Adrenal gland (tissue), 12 donors: ENCODE data around the gene HNRNPUL1. TPM values are rescaled to one million over a fixed set of nuclear protein-coding genes. Genes with fewer than 3 reads are reported as not detected.
A peak's percentile ranks its signal among the peaks of the same experiment; 100 is the strongest.
"Not testable (repeated sequence)": the region's sequence is repeated elsewhere in the genome, so short reads cannot be mapped to it uniquely, and the experiment has no call there.

Source experiments
- DNase-seq, 7 donors: peaks; one replicate each; pipeline ENCODE4 v3.0.0-alpha.2; 2019 to 2020
- H3K27ac ChIP-seq, 5 donors: fragments of 200-600 bp; sonication (generic) in 4 of 5; 1 replicate in 3 of 5; 2 replicates in 2 of 5; pipeline versions ENCODE4 v1.5.1 to v1.8.0; 2016 to 2020; ENCODE audit warnings: mild to moderate bottlenecking in 1 of 5
- H3K27me3 ChIP-seq: fragments of 200-600 bp; 2 replicates; pipeline ENCODE4 v1.8.0; 2021
- H3K36me3 ChIP-seq, 2 donors: fragments of 200-600 bp; replicated peaks in 1 of 2; 1 replicate in 1 of 2; 2 replicates in 1 of 2; pipeline versions ENCODE4 v1.5.1 to v1.8.0; 2018 to 2022
- H3K4me1 ChIP-seq, 2 donors: fragments of 200-600 bp; replicated peaks in 1 of 2; 1 replicate in 1 of 2; 2 replicates in 1 of 2; pipeline versions ENCODE4 v1.5.1 to v1.8.0; 2018 to 2021
- H3K4me3 ChIP-seq, 4 donors: fragments of 200-600 bp; sonication (generic) in 3 of 4; one replicate each; pipeline ENCODE4 v1.5.1; 2016 to 2018
- H3K9me3 ChIP-seq, 3 donors: fragments of 200-600 bp; sonication (generic) in 1 of 3; replicated peaks in 1 of 3; 1 replicate in 2 of 3; 2 replicates in 1 of 3; pipeline versions ENCODE4 v1.5.1 to v1.8.0; 2016 to 2021
- POLR2A ChIP-seq, 2 donors: fragments of 450-650 bp; IDR thresholded peaks; one replicate each; pipeline ENCODE4 v1.6.1; 2017; ENCODE audit warnings: antibody characterized with exemption in 2 of 2, mild to moderate bottlenecking in 2 of 2, moderate library complexity in 1 of 2
- WGBS, 4 donors: extraction: QIAGEN DNeasy Blood & Tissue Kit in 2 of 4; methylation state at CpG; one replicate each; pipeline versions ENCODE4 v1.1.5 to v1.1.7; 2013 to 2017; 5-methylcytosine and 5-hydroxymethylcytosine counted together
- intact Hi-C, 2 donors: fragments of 100-400 bp; cut with DNase I; formaldehyde crosslinking; loops; one replicate each; pipeline versions ENCODE4 v1.14.1 to v1.15.0; 2022 to 2023
- polyA plus RNA-seq, 3 donors: library from polyadenylated mRNA; stranded (reverse); fragments of 200-250 nt in 2 of 3; fragments of 350-450 nt in 1 of 3; fragmentation: Illumina TruSeq in 1 of 3; extraction: RNeasy Lipid Tissue Mini Kit (QIAGEN cat#74804) in 1 of 3; gene quantifications; one replicate each; pipeline ENCODE4 v1.2.3, GENCODE V29; 2013 to 2014
- total RNA-seq, 9 donors: library from RNA; depleted of rRNA in 4 of 9; stranded (reverse); fragments of >200 nt in 4 of 9; fragments of 120-200 nt in 1 of 9; fragmentation: NEBNext Ultra II Directional in 1 of 9; extraction: Animal tissue kit (Norgen Biotek cat#: 25700) in 1 of 9; gene quantifications; one replicate each; pipeline versions ENCODE4 v1.1.0 to v1.2.4, GENCODE V29; 2013 to 2023
- TF ChIP-seq, protein P1 (sequence below), 6 experiments: fragments of 450-650 bp in 4 of 6; fragments of 200-600 bp in 2 of 6; sonication (generic) in 1 of 6; IDR thresholded peaks; 1 replicate in 5 of 6; 2 replicates in 1 of 6; pipeline versions ENCODE4 v1.5.1 to v1.8.0; 2016 to 2021; ENCODE audit warnings: antibody characterized with exemption in 6 of 6, mild to moderate bottlenecking in 2 of 6, moderate library complexity in 1 of 6
- donor health status: healthy with polysubstance abuse.
- donor health status: Bipolar disorder and iron deficiency.
- donor health status: DM: yes; HTN: yes; CAD: no.
- donor health status: DM: no; HTN: no; CAD: no.
- donor health status: DM: no; HTN: no; CAD: no.
- donor health status: DM: yes; HTN: yes; CAD: no.

The HNRNPUL1 gene
- total and polyA plus RNA-seq, 12 donors, result 55.8 to 175 (median 142) TPM

DNA sequence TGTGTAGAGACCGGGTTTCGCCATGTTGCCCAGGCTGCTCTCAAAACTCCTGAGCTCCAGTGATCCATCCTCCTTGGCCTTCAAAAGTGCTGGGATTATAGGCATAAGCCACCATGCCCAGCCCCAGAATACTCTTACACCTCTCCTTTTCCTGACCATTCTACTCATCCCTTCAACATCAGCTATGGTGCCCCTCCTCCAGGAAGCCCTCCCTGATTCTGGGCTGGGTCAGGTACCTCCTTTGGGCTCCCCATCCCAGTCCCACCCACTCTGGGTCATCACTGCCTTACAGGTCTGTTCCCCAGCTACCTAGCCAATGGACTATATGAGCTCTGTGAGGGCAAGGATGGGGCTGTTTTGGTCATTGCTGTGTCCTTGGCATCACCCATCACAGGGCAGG, 80.0 kb downstream of the HNRNPUL1 start:
- H3K4me1 ChIP-seq, result no peaks in the 10 kb centered on the region
- no peak for DNase-seq
- TF ChIP-seq POLR2A (IDR thresholded peaks at IDR 0.05), result no peak
- TF ChIP-seq, protein P1, sequence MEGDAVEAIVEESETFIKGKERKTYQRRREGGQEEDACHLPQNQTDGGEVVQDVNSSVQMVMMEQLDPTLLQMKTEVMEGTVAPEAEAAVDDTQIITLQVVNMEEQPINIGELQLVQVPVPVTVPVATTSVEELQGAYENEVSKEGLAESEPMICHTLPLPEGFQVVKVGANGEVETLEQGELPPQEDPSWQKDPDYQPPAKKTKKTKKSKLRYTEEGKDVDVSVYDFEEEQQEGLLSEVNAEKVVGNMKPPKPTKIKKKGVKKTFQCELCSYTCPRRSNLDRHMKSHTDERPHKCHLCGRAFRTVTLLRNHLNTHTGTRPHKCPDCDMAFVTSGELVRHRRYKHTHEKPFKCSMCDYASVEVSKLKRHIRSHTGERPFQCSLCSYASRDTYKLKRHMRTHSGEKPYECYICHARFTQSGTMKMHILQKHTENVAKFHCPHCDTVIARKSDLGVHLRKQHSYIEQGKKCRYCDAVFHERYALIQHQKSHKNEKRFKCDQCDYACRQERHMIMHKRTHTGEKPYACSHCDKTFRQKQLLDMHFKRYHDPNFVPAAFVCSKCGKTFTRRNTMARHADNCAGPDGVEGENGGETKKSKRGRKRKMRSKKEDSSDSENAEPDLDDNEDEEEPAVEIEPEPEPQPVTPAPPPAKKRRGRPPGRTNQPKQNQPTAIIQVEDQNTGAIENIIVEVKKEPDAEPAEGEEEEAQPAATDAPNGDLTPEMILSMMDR (IDR thresholded peaks at IDR 0.05), result no peak
- no peak overlapping the region for H3K27ac ChIP-seq
- H3K27me3 ChIP-seq, result no peaks in the 10 kb centered on the region
- WGBS, 4 donors, result 96 to 100% (median 100%) methylated on average over 2 of the region's 2 CpGs
- intact Hi-C loops, result no loop called here
- peaks cover 0 to 45% of the 10 kb centered on the region in 2 donors for H3K36me3 ChIP-seq
- no peaks in the 10 kb centered on the region for H3K9me3 ChIP-seq
- no peak overlapping the region for H3K4me3 ChIP-seq

DNA sequence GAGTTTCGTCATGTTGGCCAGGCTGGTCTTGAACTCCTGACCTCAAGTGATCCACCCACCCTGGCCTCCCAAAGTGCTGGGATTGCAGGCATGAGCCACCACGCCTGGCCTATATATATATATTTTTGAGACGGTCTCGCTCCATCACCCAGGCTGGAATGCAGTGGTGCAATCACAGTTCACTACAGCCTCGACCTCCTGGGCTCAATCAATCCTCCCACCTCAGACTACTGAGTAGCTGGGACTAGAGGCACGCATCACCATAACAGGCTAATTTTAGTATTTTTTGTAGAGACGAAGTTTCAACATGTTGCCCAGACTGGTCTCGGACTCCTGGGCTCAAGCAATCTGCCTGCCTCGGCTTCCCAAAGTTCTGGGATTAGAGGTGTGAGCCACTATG, 82.7 kb downstream of the HNRNPUL1 start:
- H3K4me1 ChIP-seq, result peaks cover 7 to 16% of the 10 kb centered on the region in 2 donors
- DNase-seq, H3K27me3 ChIP-seq, H3K4me3 ChIP-seq, intact Hi-C loops, H3K27ac ChIP-seq, H3K9me3 ChIP-seq: not testable (repeated sequence)
- peaks cover 0 to 40% of the 10 kb centered on the region in 2 donors for H3K36me3 ChIP-seq
- WGBS, 4 donors, result 84 to 96% (median 89%) methylated on average over 9 of the region's 9 CpGs

DNA sequence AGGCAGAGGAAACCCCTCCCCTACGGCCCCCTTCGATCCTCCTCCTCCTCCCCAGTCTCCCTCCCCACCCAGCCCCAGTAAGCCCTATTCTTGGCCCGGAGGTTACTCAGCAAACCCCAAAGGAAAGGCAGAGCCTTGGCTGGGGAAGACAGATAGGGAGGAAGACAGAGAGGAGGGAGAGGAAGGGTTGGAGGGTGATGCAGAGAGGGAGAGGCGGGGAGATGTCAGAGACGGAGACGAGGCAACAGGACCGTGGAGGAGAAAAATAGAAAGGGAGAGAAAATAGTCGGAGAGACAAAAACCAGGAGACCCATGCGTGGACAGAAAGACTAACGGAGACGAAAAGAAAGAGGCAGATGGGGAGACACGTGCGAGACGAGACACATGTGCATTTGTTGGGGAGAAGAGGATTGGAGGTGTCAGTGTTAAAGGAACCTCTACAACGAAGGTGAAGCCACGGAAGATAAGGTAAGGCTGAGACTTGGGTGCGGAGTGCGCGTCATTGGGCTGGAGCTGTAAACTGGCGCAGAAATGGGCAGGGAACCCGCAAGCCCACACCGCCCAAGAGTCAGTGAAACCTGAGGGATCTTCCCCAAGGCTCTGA, 86.7 kb downstream of the HNRNPUL1 start:
- DNase-seq, result peak in 1 of 7 donors; percentile 37
- Histone ChIP-seq H3K27me3 (no peaks in the 10 kb centered on the region), H3K27ac (peak overlapping the region in 1 of 5 donors; percentile 46), H3K36me3 (peaks cover 0 to 21% of the 10 kb centered on the region in 2 donors), H3K9me3 (no peaks in the 10 kb centered on the region), H3K4me1 (peaks cover 17 to 29% of the 10 kb centered on the region in 2 donors), H3K4me3 (peak overlapping the region in 2 of 4 donors; percentile 50 to 74)
- TF ChIP-seq, protein P1 (IDR thresholded peaks at IDR 0.05), result no peak
- no peak for TF ChIP-seq POLR2A (IDR thresholded peaks at IDR 0.05)
- intact Hi-C loops, result no loop called here
- 6 to 16% (median 10%) methylated on average over 19 to 22 of the region's 22 CpGs for WGBS, 4 donors

DNA sequence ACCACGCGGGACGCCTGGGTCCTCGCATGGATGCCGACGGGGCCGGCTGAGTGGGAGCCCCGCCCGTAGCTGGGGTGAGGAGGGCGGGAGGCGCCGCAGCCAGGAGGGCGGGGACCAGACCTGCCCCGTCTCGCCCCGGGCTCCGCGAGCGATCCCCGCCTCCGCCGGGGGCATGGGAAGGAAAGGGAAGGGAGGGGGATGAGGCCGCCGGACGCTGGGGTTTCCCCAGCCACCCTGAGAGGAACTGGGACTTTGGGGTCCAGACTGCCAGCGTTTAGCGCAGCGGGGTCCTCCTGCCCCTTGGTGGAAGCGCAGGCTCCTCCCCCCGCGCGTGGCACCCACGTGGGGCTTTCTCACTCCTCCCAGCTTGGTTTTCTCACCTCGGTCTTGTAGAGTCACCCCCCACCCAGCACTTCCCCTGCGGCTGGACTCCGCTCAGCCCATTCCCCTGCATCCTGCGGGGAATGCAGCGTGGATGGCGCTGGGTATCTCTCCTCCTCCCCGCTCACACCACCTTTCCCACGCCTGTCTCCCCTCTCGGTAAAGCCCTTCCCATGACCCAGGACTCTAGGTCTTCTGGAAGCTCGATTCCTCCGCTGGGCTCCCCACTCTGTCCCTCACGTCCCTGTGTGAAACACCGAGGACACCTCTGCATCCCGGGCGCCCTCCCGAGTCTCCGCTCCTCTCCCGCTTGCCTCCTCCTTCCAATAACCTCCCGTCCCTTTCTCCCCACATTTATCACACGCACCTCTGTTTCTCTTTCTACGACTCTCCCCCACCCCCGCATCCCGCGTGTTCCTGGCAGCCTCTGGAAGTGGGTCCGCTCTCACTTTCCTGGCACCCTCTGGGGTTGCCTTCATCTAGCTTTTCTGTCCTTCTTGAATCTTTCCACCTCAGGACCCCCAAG, 87.4 kb downstream of the HNRNPUL1 start:
- Histone ChIP-seq H3K4me3 (peak overlapping the region in 3 of 4 donors; percentile 48 to 74 (median 50)), H3K27ac (peak overlapping the region in 1 of 5 donors; percentile 46), H3K27me3 (no peaks in the 10 kb centered on the region), H3K4me1 (peaks cover 17 to 29% of the 10 kb centered on the region in 2 donors), H3K9me3 (no peaks in the 10 kb centered on the region), H3K36me3 (peaks cover 0 to 14% of the 10 kb centered on the region in 2 donors)
- WGBS, 4 donors, result 0 to 1% (median 0%) methylated on average over 31 to 58 of the region's 58 CpGs
- TF ChIP-seq, protein P1 (IDR thresholded peaks at IDR 0.05), result no peak
- peak in 1 of 2 donors; percentile 12 for TF ChIP-seq POLR2A (IDR thresholded peaks at IDR 0.05)
- intact Hi-C loops, result no loop called here
- peak; percentile 46 to 78 (median 61) for DNase-seq
